IMR-90 (cell line): ENCODE results near the gene RABEP2. TPM values are rescaled to one million over a fixed set of nuclear protein-coding genes. Genes with fewer than 3 reads are reported as not detected.

Experiments used
- ATAC-seq: fragments of 200-7000 bp; cut with Tn5 transposase; 2 replicates; pipeline ENCODE4 v1.9.1; 2020; ENCODE audit warnings: low read depth, mild to moderate bottlenecking, moderate library complexity
- BruUV-seq: library from RNA; stranded (reverse); fragments of 400-500 nt; replicated peaks from 2 replicates; lab custom pipeline; 2021; lab: Mats Ljungman, UMichigan
- CTCF ChIA-PET: fragments of 300-600 bp; formaldehyde crosslinking; extraction: SDS; loops from one replicate; lab custom pipeline; 2021; ENCODE audit warnings: antibody characterized with exemption; lab: Yijun Ruan, JAX
- POLR2A ChIA-PET: fragments of 300-600 bp; sonication (Branson Sonifier 250); formaldehyde crosslinking; loops from one replicate; lab custom pipeline; 2022; ENCODE audit warnings: antibody characterized with exemption; ENCODE audit not compliant: unreplicated experiment; lab: Charles Lee
- DNase-seq: peaks from one replicate; pipeline ENCODE4 v3.0.0; 2013
- H2AFZ ChIP-seq: replicated peaks from 2 replicates; pipeline ENCODE3; 2013; ENCODE audit warnings: low read length, mild to moderate bottlenecking; ENCODE audit not compliant: poor library complexity
- H2AK5ac ChIP-seq: 2 replicates; pipeline ENCODE4 v1.6.1; 2013; ENCODE audit warnings: low read depth, low read length, inconsistent platforms
- H2AK9ac ChIP-seq: replicated peaks from 2 replicates; pipeline ENCODE3; 2013; ENCODE audit warnings: mild to moderate bottlenecking, low read depth, low read length, moderate library complexity; ENCODE audit not compliant: poor library complexity
- H2BK120ac ChIP-seq: 2 replicates; pipeline ENCODE4 v1.6.1; 2013; ENCODE audit warnings: low read depth, low read length, inconsistent platforms
- H2BK15ac ChIP-seq: 3 replicates; pipeline ENCODE4 v1.6.1; 2013; ENCODE audit warnings: low read depth, low read length, inconsistent platforms
- H2BK20ac ChIP-seq: 2 replicates; pipeline ENCODE4 v1.6.1; 2013; ENCODE audit warnings: low read depth, mild to moderate bottlenecking, inconsistent platforms, low read length, moderate library complexity
- H2BK5ac ChIP-seq: 2 replicates; pipeline ENCODE4 v1.6.1; 2013; ENCODE audit warnings: mild to moderate bottlenecking, low read depth, low read length, inconsistent platforms; ENCODE audit not compliant: poor library complexity, severe bottlenecking
- H3K14ac ChIP-seq: replicated peaks from 2 replicates; pipeline ENCODE4 v1.6.1; 2013; ENCODE audit warnings: low read depth, low read length, inconsistent platforms
- H3K18ac ChIP-seq: 2 replicates; pipeline ENCODE4 v1.6.1; 2013; ENCODE audit warnings: low read depth, low read length, control low read depth
- H3K23ac ChIP-seq: 2 replicates; pipeline ENCODE4 v1.6.1; 2013; ENCODE audit warnings: low read depth, low read length, inconsistent platforms
- H3K27ac ChIP-seq: 2 replicates; pipeline ENCODE4 v1.5.1; 2013; ENCODE audit warnings: mild to moderate bottlenecking, control low read depth, low read length; ENCODE audit not compliant: insufficient read depth
- H3K27me3 ChIP-seq: 2 replicates; pipeline ENCODE4 v1.6.1; 2013; ENCODE audit warnings: low read length; ENCODE audit not compliant: control insufficient read depth, insufficient read depth
- H3K36me3 ChIP-seq: 2 replicates; pipeline ENCODE4 v1.6.1; 2013; ENCODE audit warnings: low read length, mixed read lengths; ENCODE audit not compliant: control insufficient read depth, insufficient read depth
- H3K4ac ChIP-seq: 2 replicates; pipeline ENCODE4 v1.6.1; 2013; ENCODE audit warnings: low read depth, low read length, inconsistent platforms
- H3K4me1 ChIP-seq: 2 replicates; pipeline ENCODE4 v1.6.1; 2013; ENCODE audit warnings: low read length, mixed read lengths; ENCODE audit not compliant: control insufficient read depth, insufficient read depth
- H3K4me2 ChIP-seq: 2 replicates; pipeline ENCODE4 v1.6.1; 2013; ENCODE audit warnings: low read depth, mild to moderate bottlenecking, control low read depth, low read length, moderate library complexity
- H3K4me3 ChIP-seq: 2 replicates; pipeline ENCODE4 v1.5.1; 2013; ENCODE audit warnings: low read depth, mild to moderate bottlenecking, control low read depth, low read length, moderate library complexity; ENCODE audit not compliant: insufficient read depth
- H3K56ac ChIP-seq: 2 replicates; pipeline ENCODE4 v1.6.1; 2013; ENCODE audit warnings: low read length, inconsistent platforms; ENCODE audit not compliant: insufficient read depth; ENCODE audit errors: extremely low read depth
- H3K79me1 ChIP-seq, 2 experiments: 2 replicates each; pipeline ENCODE4 v1.6.1; 2013; ENCODE audit warnings: low read length in 2 of 2, inconsistent platforms in 1 of 2, low read depth in 1 of 2
- H3K9ac ChIP-seq: 2 replicates; pipeline ENCODE4 v1.6.1; 2013; ENCODE audit warnings: low read depth, low read length, control low read depth
- H3K9me1 ChIP-seq: 2 replicates; pipeline ENCODE4 v1.6.1; 2013; ENCODE audit warnings: low read length, inconsistent platforms; ENCODE audit not compliant: insufficient read depth
- H3K9me3 ChIP-seq: 2 replicates; pipeline ENCODE4 v1.6.1; 2013; ENCODE audit warnings: low read length; ENCODE audit not compliant: control insufficient read depth, insufficient read depth
- H4K20me1 ChIP-seq: 2 replicates; pipeline ENCODE4 v1.6.1; 2013; ENCODE audit warnings: low read length, inconsistent platforms; ENCODE audit not compliant: insufficient read depth
- H4K5ac ChIP-seq: 2 replicates; pipeline ENCODE4 v1.6.1; 2013; ENCODE audit warnings: mild to moderate bottlenecking, low read depth, low read length, control low read depth
- H4K8ac ChIP-seq, 2 experiments: 2 replicates each; pipeline ENCODE4 v1.6.1; 2013; ENCODE audit warnings: low read depth in 2 of 2, low read length in 2 of 2, control low read depth in 1 of 2, inconsistent platforms in 1 of 2
- H4K91ac ChIP-seq: 2 replicates; pipeline ENCODE4 v1.6.1; 2013; ENCODE audit warnings: low read depth, low read length, inconsistent platforms; ENCODE audit not compliant: insufficient read depth
- FOS ChIP-seq: fragments of 150-350 bp; IDR thresholded peaks from 2 replicates; pipeline ENCODE4 v1.6.1; 2016; ENCODE audit warnings: low read depth, low read length
- RCOR1 ChIP-seq: IDR thresholded peaks from 2 replicates; pipeline ENCODE4 v1.6.1; 2012; ENCODE audit warnings: mild to moderate bottlenecking, low read length, improper control_type of control experiment; ENCODE audit not compliant: insufficient replicate concordance
- WGBS, 2 experiments: methylation state at CpG; one replicate each; pipeline versions ENCODE4 v1.1.5 to v1.1.7; 2013; ENCODE audit warnings: missing lambda C conversion rate in 2 of 2; ENCODE audit not compliant: insufficient read length in 1 of 2; ENCODE audit errors: extremely low coverage in 2 of 2; 5-methylcytosine and 5-hydroxymethylcytosine counted together
- dilution Hi-C: fragments of 300-500 bp; cut with HindIII; formaldehyde crosslinking; loops from one replicate; pipeline ENCODE4 v1.14.3; 2018; ENCODE audit warnings: low sequenced_read_pairs; ENCODE audit not compliant: unreplicated experiment
- in situ Hi-C: fragments of 300-500 bp; cut with MboI; formaldehyde crosslinking; loops from 3 replicates; pipeline ENCODE4 v1.14.3; 2019; ENCODE audit warnings: low sequenced_read_pairs, inconsistent platforms, mixed read lengths
- intact Hi-C: fragments of 100-400 bp; cut with micrococcal nuclease; formaldehyde crosslinking; loops from 2 replicates; pipeline ENCODE4 v1.10.0; 2022
- polyA plus RNA-seq, 3 experiments: library from polyadenylated mRNA; depleted of rRNA; stranded (reverse); fragments of >200 nt; gene quantifications; 2 replicates each; pipeline ENCODE4 v1.2.3, GENCODE V29; 2012; ENCODE audit warnings: low replicate concordance in 1 of 3
- total RNA-seq: library from RNA; depleted of rRNA; stranded (reverse); fragments of >200 nt; gene quantifications from 2 replicates; pipeline ENCODE4 v1.2.3, GENCODE V29; 2012

The RABEP2 gene
- total and polyA plus RNA-seq, 2 of the 4 experiments (the other 2 are of a cell fraction) = 12.2 to 20.0 TPM

DNA sequence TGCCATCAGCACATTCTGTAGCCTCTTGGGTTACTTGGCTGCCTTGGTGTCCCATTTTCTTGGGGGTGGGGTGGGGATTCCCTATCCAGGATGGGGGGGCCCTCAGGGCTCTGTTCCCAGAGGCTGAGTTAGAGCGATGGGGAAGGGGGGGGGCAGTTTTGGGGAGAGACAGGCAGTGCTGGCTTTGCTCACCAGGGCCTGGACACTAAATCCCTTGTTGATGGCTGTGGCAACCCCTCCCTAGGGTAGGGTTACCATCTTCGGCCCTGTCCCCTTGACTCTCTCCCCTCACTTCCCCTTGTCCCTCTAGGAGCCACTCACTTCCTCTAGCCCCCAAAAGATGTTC is 47.4 kb downstream of the RABEP2 start:
- BruUV-seq = no TSS peak

More for the DNA sequence above, 47.4 kb downstream of the RABEP2 start:
- no CpG with 5 or more reads among the region's 2 CpGs for WGBS, 2 experiments
- Histone ChIP-seq H3K14ac (no peak overlapping the region), H2BK20ac (no peak overlapping the region), H3K9ac (no peak overlapping the region), H3K36me3 (peaks cover 15% of the 10 kb centered on the region), H3K4me2 (no peak overlapping the region), H3K27ac (no peak overlapping the region), H3K27me3 (no peaks in the 10 kb centered on the region), H3K18ac (no peak overlapping the region), H3K56ac (no peak overlapping the region), H2BK120ac (no peak overlapping the region), H2BK15ac (no peak overlapping the region), H3K9me1 (peaks cover 7% of the 10 kb centered on the region; the same call in 1 of the 2 replicates), H3K4ac (no peak overlapping the region), H2AK5ac (no peak overlapping the region), H4K8ac (no peak overlapping the region), H2AFZ (no peak overlapping the region), H4K5ac (no peak overlapping the region), H3K4me1 (peaks cover 7% of the 10 kb centered on the region; the same call in 1 of the 2 replicates), H3K23ac (no peak overlapping the region), H3K4me3 (no peak overlapping the region), H3K79me1 (peaks cover 4 to 20% of the 10 kb centered on the region in 2 experiments; a peak in 2 of 4 replicates), H3K9me3 (no peaks in the 10 kb centered on the region), H4K91ac (no peak overlapping the region), H2BK5ac (no peak overlapping the region), H4K20me1 (no peaks in the 10 kb centered on the region), H2AK9ac (no peak overlapping the region)
- no peak for DNase-seq
- dilution Hi-C loops = no loop called here
- in situ Hi-C loops = loop anchor here (5.0 kb wide), 1 partner anchor 45 kb away; no protein-coding TSS in a partner anchor
- ChIA-PET POLR2A (no interaction called here), CTCF (no interaction called here)
- intact Hi-C loops = no loop called here
- TF ChIP-seq RCOR1 (no peak), FOS (no peak)
- no peak for ATAC-seq
